ENCODE results near the gene HPSE2. TPM values are rescaled to one million over a fixed set of nuclear protein-coding genes. Genes with fewer than 3 reads are reported as not detected.

Gene HPSE2
- total RNA-seq, 1 experiment from 2014 or later = 0.20 TPM

GRCh38 chr10:98524124-98524523, 711.5 kb downstream of the HPSE2 start:
- Mint-ChIP-seq H3K27me3 (ENCODE audit: low read depth) (no peaks in the 10 kb centered on the region), H3K9me3 (peaks cover 2% of the 10 kb centered on the region in 2 experiments; a peak in 3 of 5 replicates), H3K27ac (no peak overlapping the region), H3K4me3 (no peak overlapping the region), H3K36me3 (ENCODE audit: insufficient read depth in 1 of 3, low read depth in 3 of 3) (no peaks in the 10 kb centered on the region; a peak in 1 of 7 replicates), H3K4me1 (no peaks in the 10 kb centered on the region)
- Histone ChIP-seq H3K79me1 (ENCODE audit: insufficient read depth, low read depth, low read length, poor library complexity, severe bottlenecking) (no peaks in the 10 kb centered on the region), H3T11ph (ENCODE audit: low read length) (no peak overlapping the region), H4K5ac (ENCODE audit: insufficient read length, low read depth, low read length) (no peak overlapping the region), H3K9me3 (ENCODE audit: control insufficient read depth, low read depth, low read length) (no peaks in the 10 kb centered on the region), H3K9ac (ENCODE audit: extremely low read depth, insufficient read length, low read length) (no peak overlapping the region), H3K4me2 (ENCODE audit: insufficient read depth, insufficient read length, low read length) (no peak overlapping the region), H4K20me1 (ENCODE audit: control insufficient read depth, insufficient read depth, insufficient read length) (no peaks in the 10 kb centered on the region), H2AFZ (ENCODE audit: low read length) (no peak overlapping the region), H4K91ac (ENCODE audit: insufficient read length, low read depth, low read length) (no peak overlapping the region), H2BK5ac (ENCODE audit: insufficient read length, low read length) (no peak overlapping the region), H2BK120ac (ENCODE audit: low read depth, low read length, poor library complexity, severe bottlenecking) (no peak overlapping the region), H3K4me1 (ENCODE audit: insufficient read depth, low read length) (no peaks in the 10 kb centered on the region), H3K27ac (ENCODE audit: insufficient read length, low read depth, low read length) (no peak overlapping the region), H3K4ac (ENCODE audit: low read depth, low read length) (no peak overlapping the region), H3K56ac (ENCODE audit: insufficient read length, low read depth, low read length) (no peak overlapping the region), H3K14ac (ENCODE audit: insufficient read depth, low read length) (no peak overlapping the region), H3K23me2 (ENCODE audit: insufficient read length, low read depth, low read length, poor library complexity, severe bottlenecking) (no peaks in the 10 kb centered on the region), H3K23ac (ENCODE audit: insufficient read length, low read depth, low read length) (no peak overlapping the region), H4K8ac (replicated peaks; ENCODE audit: insufficient read length, low read depth, low read length) (no peak overlapping the region), H3K18ac (ENCODE audit: insufficient read length, low read depth, low read length) (no peak overlapping the region), H2BK20ac (ENCODE audit: low read depth, low read length, poor library complexity, severe bottlenecking) (no peak overlapping the region), H2AK5ac (ENCODE audit: insufficient read length, low read length) (no peak overlapping the region), H3K79me2 (ENCODE audit: insufficient read depth, low read length) (no peaks in the 10 kb centered on the region), H2BK15ac (ENCODE audit: low read depth, low read length) (no peak overlapping the region), H2BK12ac (ENCODE audit: insufficient read length, low read depth, low read length) (no peak overlapping the region), H3K27me3 (ENCODE audit: insufficient read depth, low read length) (no peaks in the 10 kb centered on the region)
- no peak for DNase-seq
- WGBS (ENCODE audit: extremely low coverage, insufficient read length, low lambda C conversion rate) = no CpG with 5 or more reads among the region's 8 CpGs
- TF ChIP-seq CTCF (conservative IDR thresholded peaks at IDR 0.05) = no peak
